PFSK-1 (cell line): ENCODE measurements around the gene KCNQ4.

Experiments used
- POLR2AphosphoS5 ChIP-seq: IDR thresholded peaks from 2 replicates; pipeline ENCODE4 v1.6.1; 2012; ENCODE audit warnings: low read depth, mild to moderate bottlenecking, control low read depth, low read length, moderate library complexity
- TAF1 ChIP-seq: IDR thresholded peaks from 2 replicates; pipeline ENCODE4 v1.6.1; 2012; ENCODE audit warnings: low read length, control low read depth, borderline replicate concordance; ENCODE audit not compliant: insufficient read depth
- TF ChIP-seq, protein P1 (sequence below), 2 experiments: IDR thresholded peaks; 2 replicates each; pipeline versions ENCODE4 v1.6.1 to v1.8.0; 2011 to 2012; ENCODE audit warnings: low read depth in 2 of 2, low read length in 2 of 2, control low read depth in 1 of 2, inconsistent platforms in 1 of 2, mild to moderate bottlenecking in 1 of 2, moderate library complexity in 1 of 2; ENCODE audit not compliant: insufficient read depth in 1 of 2

DNA sequence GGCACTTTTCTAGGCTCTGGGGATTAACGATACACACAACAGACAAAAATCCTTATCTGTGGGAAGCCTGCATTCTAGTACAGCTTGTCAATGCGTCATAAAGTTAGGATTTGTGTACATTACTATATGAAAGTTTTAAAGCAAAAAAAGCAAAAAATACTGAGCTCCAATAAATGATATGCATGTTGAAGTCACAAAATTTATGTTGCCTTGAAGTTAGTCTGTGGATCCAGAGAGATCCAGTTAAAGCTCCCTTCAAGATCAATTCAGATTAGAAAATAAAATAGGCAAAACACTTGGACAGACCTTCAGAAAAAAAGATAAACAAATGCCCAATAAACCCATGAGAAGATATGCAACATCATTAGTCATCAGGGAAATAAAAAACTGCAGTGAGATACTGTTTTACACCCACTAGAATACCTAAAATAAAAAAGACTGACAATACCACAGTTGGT lies 33.1 kb upstream of the KCNQ4 start:
- TF ChIP-seq, protein P1, sequence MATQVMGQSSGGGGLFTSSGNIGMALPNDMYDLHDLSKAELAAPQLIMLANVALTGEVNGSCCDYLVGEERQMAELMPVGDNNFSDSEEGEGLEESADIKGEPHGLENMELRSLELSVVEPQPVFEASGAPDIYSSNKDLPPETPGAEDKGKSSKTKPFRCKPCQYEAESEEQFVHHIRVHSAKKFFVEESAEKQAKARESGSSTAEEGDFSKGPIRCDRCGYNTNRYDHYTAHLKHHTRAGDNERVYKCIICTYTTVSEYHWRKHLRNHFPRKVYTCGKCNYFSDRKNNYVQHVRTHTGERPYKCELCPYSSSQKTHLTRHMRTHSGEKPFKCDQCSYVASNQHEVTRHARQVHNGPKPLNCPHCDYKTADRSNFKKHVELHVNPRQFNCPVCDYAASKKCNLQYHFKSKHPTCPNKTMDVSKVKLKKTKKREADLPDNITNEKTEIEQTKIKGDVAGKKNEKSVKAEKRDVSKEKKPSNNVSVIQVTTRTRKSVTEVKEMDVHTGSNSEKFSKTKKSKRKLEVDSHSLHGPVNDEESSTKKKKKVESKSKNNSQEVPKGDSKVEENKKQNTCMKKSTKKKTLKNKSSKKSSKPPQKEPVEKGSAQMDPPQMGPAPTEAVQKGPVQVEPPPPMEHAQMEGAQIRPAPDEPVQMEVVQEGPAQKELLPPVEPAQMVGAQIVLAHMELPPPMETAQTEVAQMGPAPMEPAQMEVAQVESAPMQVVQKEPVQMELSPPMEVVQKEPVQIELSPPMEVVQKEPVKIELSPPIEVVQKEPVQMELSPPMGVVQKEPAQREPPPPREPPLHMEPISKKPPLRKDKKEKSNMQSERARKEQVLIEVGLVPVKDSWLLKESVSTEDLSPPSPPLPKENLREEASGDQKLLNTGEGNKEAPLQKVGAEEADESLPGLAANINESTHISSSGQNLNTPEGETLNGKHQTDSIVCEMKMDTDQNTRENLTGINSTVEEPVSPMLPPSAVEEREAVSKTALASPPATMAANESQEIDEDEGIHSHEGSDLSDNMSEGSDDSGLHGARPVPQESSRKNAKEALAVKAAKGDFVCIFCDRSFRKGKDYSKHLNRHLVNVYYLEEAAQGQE (IDR thresholded peaks at IDR 0.05; ENCODE audit: insufficient read depth in 1 of 2, low read depth in 2 of 2, low read length in 2 of 2), result no peak
- TF ChIP-seq POLR2AphosphoS5 (no peak), TAF1 (no peak)
